Osteoblast (primary cell): ENCODE data around the gene ARHGAP27. TPM values are rescaled to one million over a fixed set of nuclear protein-coding genes. Genes with fewer than 3 reads are reported as not detected.

Experiments
- DNase-seq: peaks from one replicate; pipeline ENCODE4 v3.0.0; 2011; ENCODE audit warnings: low spot score, mixed read lengths; ENCODE audit not compliant: insufficient read length; ENCODE audit errors: missing footprints
- H2AFZ ChIP-seq: 2 replicates; pipeline ENCODE4 v1.6.0; 2011; ENCODE audit warnings: mild to moderate bottlenecking, low read length
- H3K27ac ChIP-seq: 2 replicates; pipeline ENCODE4 v1.5.1; 2011; ENCODE audit warnings: mild to moderate bottlenecking, low read depth, low read length, moderate library complexity
- H3K27me3 ChIP-seq: 2 replicates; pipeline ENCODE4 v1.6.0; 2012; ENCODE audit warnings: mild to moderate bottlenecking, control low read depth, inconsistent platforms, low read length, moderate library complexity; ENCODE audit not compliant: insufficient read depth
- H3K36me3 ChIP-seq: 2 replicates; pipeline ENCODE4 v1.5.1; 2011; ENCODE audit warnings: mild to moderate bottlenecking, low read length, control low read depth, moderate library complexity; ENCODE audit not compliant: insufficient read depth
- H3K4me1 ChIP-seq: 2 replicates; pipeline ENCODE4 v1.5.1; 2011; ENCODE audit warnings: mild to moderate bottlenecking, low read length, control low read depth, moderate library complexity; ENCODE audit not compliant: insufficient read depth
- H3K4me2 ChIP-seq: 2 replicates; pipeline ENCODE4 v1.6.0; 2011; ENCODE audit warnings: mild to moderate bottlenecking, low read length; ENCODE audit not compliant: insufficient read depth
- H3K4me3 ChIP-seq: fragments of 200-600 bp; sonication (generic); 3 replicates; pipeline ENCODE4 v1.5.1; 2012; ENCODE audit warnings: mild to moderate bottlenecking, low read length, inconsistent platforms; ENCODE audit not compliant: insufficient read depth
- H3K79me2 ChIP-seq: 2 replicates; pipeline ENCODE4 v1.6.0; 2012; ENCODE audit warnings: mild to moderate bottlenecking, low read length, control low read depth, inconsistent platforms; ENCODE audit not compliant: insufficient read depth
- H3K9me3 ChIP-seq: 2 replicates; pipeline ENCODE4 v1.5.1; 2011; ENCODE audit warnings: low read depth, low read length, control low read depth
- H4K20me1 ChIP-seq: 2 replicates; pipeline ENCODE4 v1.6.0; 2012; ENCODE audit warnings: mild to moderate bottlenecking, low read length, control low read depth; ENCODE audit not compliant: insufficient read depth
- total RNA-seq: library from RNA; depleted of rRNA; stranded (reverse); fragments of >200 nt; gene quantifications from 2 replicates; pipeline ENCODE4 v1.2.3, GENCODE V29; 2012
- TF ChIP-seq, protein P1 (sequence below): IDR thresholded peaks from 2 replicates; pipeline ENCODE4 v1.5.1; 2011; ENCODE audit warnings: mild to moderate bottlenecking, low read depth, low read length, moderate library complexity; ENCODE audit errors: extremely low read depth

The ARHGAP27 gene
- total RNA-seq, 1 donor, result 2.9 TPM

DNA sequence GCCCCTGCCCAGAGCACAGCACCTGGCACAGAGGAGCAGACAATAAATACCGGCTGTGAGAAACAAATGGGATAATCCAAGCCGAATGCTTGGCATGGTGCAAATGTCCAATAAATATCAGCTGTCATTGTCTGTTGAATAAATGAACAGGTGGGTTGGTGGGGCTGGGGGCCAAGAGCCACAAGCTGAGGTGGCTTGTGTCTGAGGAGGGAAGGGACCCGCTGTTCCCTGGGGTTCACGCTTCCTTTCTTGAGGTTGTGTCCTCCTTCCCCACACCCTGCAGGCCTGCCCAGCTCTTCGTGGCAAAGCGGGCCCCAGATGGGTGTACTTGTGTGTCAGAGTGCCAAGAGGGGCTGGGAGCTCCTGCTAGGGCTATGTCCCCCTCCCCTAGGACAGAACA lies 38.6 kb downstream of the ARHGAP27 start:
- DNase-seq, result peak; percentile 67
- peaks cover 7% of the 10 kb centered on the region for H3K4me1 ChIP-seq
- no peak overlapping the region for H3K27ac ChIP-seq
- H3K79me2 ChIP-seq, result no peaks in the 10 kb centered on the region
- no peak overlapping the region for H3K4me2 ChIP-seq
- no peaks in the 10 kb centered on the region for H4K20me1 ChIP-seq
- no peak overlapping the region for H2AFZ ChIP-seq
- H3K36me3 ChIP-seq, result no peaks in the 10 kb centered on the region
- H3K27me3 ChIP-seq, result peaks cover 7% of the 10 kb centered on the region
- TF ChIP-seq, protein P1, sequence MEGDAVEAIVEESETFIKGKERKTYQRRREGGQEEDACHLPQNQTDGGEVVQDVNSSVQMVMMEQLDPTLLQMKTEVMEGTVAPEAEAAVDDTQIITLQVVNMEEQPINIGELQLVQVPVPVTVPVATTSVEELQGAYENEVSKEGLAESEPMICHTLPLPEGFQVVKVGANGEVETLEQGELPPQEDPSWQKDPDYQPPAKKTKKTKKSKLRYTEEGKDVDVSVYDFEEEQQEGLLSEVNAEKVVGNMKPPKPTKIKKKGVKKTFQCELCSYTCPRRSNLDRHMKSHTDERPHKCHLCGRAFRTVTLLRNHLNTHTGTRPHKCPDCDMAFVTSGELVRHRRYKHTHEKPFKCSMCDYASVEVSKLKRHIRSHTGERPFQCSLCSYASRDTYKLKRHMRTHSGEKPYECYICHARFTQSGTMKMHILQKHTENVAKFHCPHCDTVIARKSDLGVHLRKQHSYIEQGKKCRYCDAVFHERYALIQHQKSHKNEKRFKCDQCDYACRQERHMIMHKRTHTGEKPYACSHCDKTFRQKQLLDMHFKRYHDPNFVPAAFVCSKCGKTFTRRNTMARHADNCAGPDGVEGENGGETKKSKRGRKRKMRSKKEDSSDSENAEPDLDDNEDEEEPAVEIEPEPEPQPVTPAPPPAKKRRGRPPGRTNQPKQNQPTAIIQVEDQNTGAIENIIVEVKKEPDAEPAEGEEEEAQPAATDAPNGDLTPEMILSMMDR, result no peak
- no peak overlapping the region for H3K4me3 ChIP-seq
- no peaks in the 10 kb centered on the region for H3K9me3 ChIP-seq

DNA sequence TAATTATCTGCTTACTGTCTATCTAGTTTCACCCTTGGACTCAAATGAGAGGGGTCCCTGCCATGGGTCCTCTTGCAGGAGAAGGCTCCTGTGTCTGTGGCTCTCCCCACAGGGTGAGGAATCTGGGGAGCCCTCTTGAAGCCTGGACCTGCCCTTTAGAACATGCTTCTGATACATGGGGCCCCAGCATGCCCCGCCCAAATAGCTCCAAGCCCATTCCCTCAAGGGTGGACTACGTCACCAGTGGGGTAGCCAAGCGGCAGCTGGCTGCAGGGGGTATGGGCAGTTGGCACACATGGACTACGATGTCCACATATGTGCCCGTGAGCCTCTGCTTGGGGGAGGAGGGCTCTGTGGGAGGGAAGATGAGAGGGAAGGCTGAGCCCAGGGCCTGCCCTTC lies 39.3 kb downstream of the ARHGAP27 start:
- Histone ChIP-seq H3K4me3 (no peak overlapping the region), H4K20me1 (no peaks in the 10 kb centered on the region), H3K27me3 (peaks cover 7% of the 10 kb centered on the region), H3K4me2 (no peak overlapping the region), H3K79me2 (no peaks in the 10 kb centered on the region), H2AFZ (no peak overlapping the region), H3K9me3 (no peaks in the 10 kb centered on the region), H3K27ac (no peak overlapping the region), H3K36me3 (no peaks in the 10 kb centered on the region), H3K4me1 (peaks cover 13% of the 10 kb centered on the region)
- TF ChIP-seq, protein P1, result no peak
- DNase-seq, result no peak

DNA sequence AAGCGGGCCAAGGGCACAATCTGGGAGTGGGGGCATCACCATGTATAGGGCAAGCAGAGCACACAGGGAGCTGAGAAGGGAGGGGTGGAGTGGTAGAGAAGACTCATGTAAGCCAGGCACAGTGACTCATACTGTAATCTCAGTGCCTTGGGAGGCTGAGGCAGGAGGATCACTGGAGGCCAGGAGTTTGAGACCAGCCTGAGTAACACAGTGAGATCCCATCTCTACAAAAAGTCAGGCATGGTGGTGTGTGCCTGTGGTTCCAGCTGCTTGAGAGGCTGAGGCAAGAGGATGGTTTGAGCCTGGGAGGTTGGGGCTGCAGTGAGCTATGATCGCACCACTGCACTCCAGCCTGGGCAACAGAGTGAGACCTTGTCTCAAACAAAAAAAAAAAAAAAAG lies 40.8 kb downstream of the ARHGAP27 start:
- peak; percentile 88 for DNase-seq
- Histone ChIP-seq H3K79me2 (no peaks in the 10 kb centered on the region), H3K9me3 (no peaks in the 10 kb centered on the region), H4K20me1 (no peaks in the 10 kb centered on the region), H3K4me1 (peaks cover 14% of the 10 kb centered on the region), H3K27me3 (peaks cover 7% of the 10 kb centered on the region), H3K4me3 (no peak overlapping the region), H2AFZ (no peak overlapping the region), H3K36me3 (no peaks in the 10 kb centered on the region), H3K4me2 (no peak overlapping the region), H3K27ac (no peak overlapping the region)
- TF ChIP-seq, protein P1, result no peak

DNA sequence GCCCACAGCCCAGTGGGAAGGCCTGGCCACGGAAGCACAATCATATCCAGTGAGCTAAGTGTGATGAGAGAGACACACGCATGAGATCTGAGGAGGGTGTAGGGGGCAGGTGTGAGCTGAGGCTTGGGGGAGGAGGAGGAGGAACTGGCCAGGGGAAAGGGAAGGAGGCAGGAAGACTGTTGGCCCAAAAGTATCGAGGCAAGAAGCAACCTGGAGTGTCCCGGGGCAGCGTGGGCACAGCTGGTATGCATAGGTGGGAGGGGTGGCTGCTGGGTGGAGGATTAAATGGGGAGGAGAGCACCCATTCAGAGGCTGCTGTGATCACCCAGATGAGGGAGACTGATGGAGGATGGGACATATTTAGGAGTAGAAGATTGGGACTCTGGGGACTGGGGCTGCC lies 41.4 kb downstream of the ARHGAP27 start:
- no peaks in the 10 kb centered on the region for H3K36me3 ChIP-seq
- no peak overlapping the region for H3K4me2 ChIP-seq
- no peaks in the 10 kb centered on the region for H4K20me1 ChIP-seq
- TF ChIP-seq, protein P1, result no peak
- DNase-seq, result no peak
- no peaks in the 10 kb centered on the region for H3K79me2 ChIP-seq
- no peaks in the 10 kb centered on the region for H3K9me3 ChIP-seq
- no peak overlapping the region for H3K4me3 ChIP-seq
- peaks cover 7% of the 10 kb centered on the region for H3K27me3 ChIP-seq
- H2AFZ ChIP-seq, result no peak overlapping the region
- H3K27ac ChIP-seq, result no peak overlapping the region
- H3K4me1 ChIP-seq, result peaks cover 14% of the 10 kb centered on the region
